ENCODE results near the gene UQCRFS1.

UQCRFS1 gene

DNA sequence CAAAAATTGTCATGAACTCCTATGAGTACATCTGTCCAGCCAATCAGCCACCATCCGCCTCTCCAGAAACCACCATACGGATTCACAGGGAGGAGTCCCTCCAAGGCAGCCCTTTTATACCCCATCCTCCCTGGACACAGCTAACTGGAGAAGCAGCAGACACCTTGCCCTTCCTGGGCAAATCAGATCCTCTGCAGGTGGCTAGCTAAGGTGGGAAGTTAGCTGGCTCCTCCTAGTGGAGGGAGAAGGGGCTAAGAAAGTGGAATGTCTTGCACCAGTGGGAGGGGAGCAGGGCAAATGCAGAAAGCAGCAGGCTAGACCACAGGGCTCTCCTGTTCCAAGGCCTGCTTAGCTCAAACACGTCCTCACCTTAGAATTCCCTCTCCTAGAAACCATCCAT is 46.2 kb upstream of the UQCRFS1 start:
- WGBS (ENCODE audit: extremely low coverage, insufficient coverage, insufficient read length) = no CpG with 5 or more reads among the region's 3 CpGs
- Histone ChIP-seq H2BK120ac (ENCODE audit: insufficient read depth, low read length, poor library complexity) (no peak overlapping the region), H3K79me2 (ENCODE audit: control insufficient read depth, insufficient read depth, low read length, poor library complexity) (no peaks in the 10 kb centered on the region), H2BK5ac (ENCODE audit: low read depth, low read length, poor library complexity) (no peak overlapping the region), H3K4me1 (ENCODE audit: control insufficient read depth in 1 of 2, insufficient read depth in 2 of 2, low read length in 2 of 2) (no peaks in the 10 kb centered on the region), H3K4ac (ENCODE audit: low read depth, low read length) (no peak overlapping the region), H3K79me1 (ENCODE audit: low read length) (no peaks in the 10 kb centered on the region), H2AK5ac (ENCODE audit: low read length) (no peak overlapping the region), H2AFZ (ENCODE audit: insufficient read depth, low read length, poor library complexity) (no peak overlapping the region), H3K9me3 (ENCODE audit: insufficient read depth, low read depth, low read length) (peaks cover 2% of the 10 kb centered on the region), H3K27ac (ENCODE audit: low read depth, low read length) (no peak overlapping the region), H2BK12ac (ENCODE audit: low read length) (no peak overlapping the region), H3K27me3 (ENCODE audit: insufficient read depth, low read length) (no peaks in the 10 kb centered on the region), H4K8ac (ENCODE audit: low read depth, low read length) (no peak overlapping the region), H4K12ac (ENCODE audit: low read depth, low read length) (no peak overlapping the region), H4K91ac (ENCODE audit: low read depth, low read length) (no peak overlapping the region), H3K14ac (ENCODE audit: low read length) (no peak overlapping the region), H3K18ac (ENCODE audit: low read length) (no peak overlapping the region), H3K4me3 (ENCODE audit: low read depth, low read length) (no peak overlapping the region), H3K4me2 (ENCODE audit: low read length) (no peak overlapping the region), H3K36me3 (ENCODE audit: control insufficient read depth in 1 of 2, insufficient read depth in 2 of 2, low read length in 2 of 2) (no peaks in the 10 kb centered on the region), H3K9ac (ENCODE audit: low read length) (no peak overlapping the region), H3K23ac (ENCODE audit: low read length) (no peak overlapping the region)
- peak in 1 of 2 donors; percentile 45 for DNase-seq

DNA sequence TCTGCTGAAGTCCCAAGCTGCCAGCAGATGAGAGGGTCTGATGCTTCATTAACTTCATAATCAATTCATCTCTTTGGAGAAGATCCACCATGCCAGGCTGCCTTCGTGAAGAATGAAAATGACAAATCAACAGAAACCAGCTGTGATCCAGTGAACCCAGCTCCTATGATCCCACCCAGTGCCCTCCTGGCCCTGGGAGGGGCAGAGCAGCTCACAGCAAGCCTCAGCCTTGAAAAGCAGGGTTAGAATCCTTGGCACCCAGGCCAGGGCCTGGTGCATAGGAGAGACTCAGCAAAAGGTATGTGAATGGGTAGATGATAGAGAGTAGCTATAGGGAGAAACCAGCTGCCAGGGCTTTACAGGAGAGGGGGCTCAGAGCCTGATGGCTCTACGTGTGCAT is 43.6 kb upstream of the UQCRFS1 start:
- no peak overlapping the region for H3K18ac ChIP-seq (ENCODE audit: low read length)
- DNase-seq = no peak
- H3K4me1 ChIP-seq (ENCODE audit: control insufficient read depth in 1 of 2, insufficient read depth in 2 of 2, low read length in 2 of 2) = no peaks in the 10 kb centered on the region
- peaks cover 2% of the 10 kb centered on the region for H3K9me3 ChIP-seq (ENCODE audit: insufficient read depth, low read depth, low read length)
- no peak overlapping the region for H3K4me2 ChIP-seq (ENCODE audit: low read length)
- H3K23ac ChIP-seq (ENCODE audit: low read length) = no peak overlapping the region
- no peaks in the 10 kb centered on the region for H3K27me3 ChIP-seq (ENCODE audit: insufficient read depth, low read length)
- no peak overlapping the region for H4K8ac ChIP-seq (ENCODE audit: low read depth, low read length)
- H3K36me3 ChIP-seq (ENCODE audit: control insufficient read depth in 1 of 2, insufficient read depth in 2 of 2, low read length in 2 of 2) = no peaks in the 10 kb centered on the region
- no peaks in the 10 kb centered on the region for H3K79me2 ChIP-seq (ENCODE audit: control insufficient read depth, insufficient read depth, low read length, poor library complexity)
- no peak overlapping the region for H2AFZ ChIP-seq (ENCODE audit: insufficient read depth, low read length, poor library complexity)
- H3K4ac ChIP-seq (ENCODE audit: low read depth, low read length) = no peak overlapping the region
- H3K14ac ChIP-seq (ENCODE audit: low read length) = no peak overlapping the region
- no peak overlapping the region for H3K9ac ChIP-seq (ENCODE audit: low read length)
- H3K4me3 ChIP-seq (ENCODE audit: low read depth, low read length) = no peak overlapping the region
- H2BK12ac ChIP-seq (ENCODE audit: low read length) = no peak overlapping the region
- H2BK120ac ChIP-seq (ENCODE audit: insufficient read depth, low read length, poor library complexity) = no peak overlapping the region
- no peak overlapping the region for H2AK5ac ChIP-seq (ENCODE audit: low read length)
- no peaks in the 10 kb centered on the region for H3K79me1 ChIP-seq (ENCODE audit: low read length)
- H4K91ac ChIP-seq (ENCODE audit: low read depth, low read length) = no peak overlapping the region
- H3K27ac ChIP-seq (ENCODE audit: low read depth, low read length) = no peak overlapping the region
- H4K12ac ChIP-seq (ENCODE audit: low read depth, low read length) = no peak overlapping the region
- WGBS (ENCODE audit: extremely low coverage, insufficient coverage, insufficient read length) = no CpG with 5 or more reads among the region's 2 CpGs
- no peak overlapping the region for H2BK5ac ChIP-seq (ENCODE audit: low read depth, low read length, poor library complexity)

DNA sequence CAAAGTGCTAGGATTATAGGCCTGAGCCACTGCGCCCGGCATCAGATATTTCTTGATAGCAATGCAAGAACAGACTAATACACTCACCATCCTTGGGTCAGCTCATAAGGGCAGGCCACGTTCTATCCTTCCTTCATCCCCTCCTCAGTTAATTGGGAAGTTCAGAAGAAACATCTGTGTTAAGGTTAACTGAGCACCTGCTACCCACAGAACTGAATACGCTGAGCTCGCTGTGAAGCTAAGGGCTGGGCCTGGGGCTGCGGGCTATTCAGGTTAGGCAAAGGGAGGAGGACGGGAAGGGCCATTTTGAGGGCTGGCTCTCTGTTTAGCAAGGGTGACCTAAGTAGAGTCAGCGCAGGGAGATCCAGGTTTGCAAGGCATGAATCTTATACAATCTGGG is 43.0 kb upstream of the UQCRFS1 start:
- Histone ChIP-seq H3K18ac (ENCODE audit: low read length) (no peak overlapping the region), H3K4ac (ENCODE audit: low read depth, low read length) (no peak overlapping the region), H4K91ac (ENCODE audit: low read depth, low read length) (no peak overlapping the region), H3K23ac (ENCODE audit: low read length) (no peak overlapping the region), H3K14ac (ENCODE audit: low read length) (no peak overlapping the region), H3K9me3 (ENCODE audit: insufficient read depth, low read depth, low read length) (peaks cover 2% of the 10 kb centered on the region), H3K36me3 (ENCODE audit: control insufficient read depth in 1 of 2, insufficient read depth in 2 of 2, low read length in 2 of 2) (no peaks in the 10 kb centered on the region), H4K8ac (ENCODE audit: low read depth, low read length) (no peak overlapping the region), H2BK12ac (ENCODE audit: low read length) (no peak overlapping the region), H3K27ac (ENCODE audit: low read depth, low read length) (no peak overlapping the region), H2AK5ac (ENCODE audit: low read length) (no peak overlapping the region), H3K79me2 (ENCODE audit: control insufficient read depth, insufficient read depth, low read length, poor library complexity) (no peaks in the 10 kb centered on the region), H3K27me3 (ENCODE audit: insufficient read depth, low read length) (no peaks in the 10 kb centered on the region), H3K9ac (ENCODE audit: low read length) (no peak overlapping the region), H3K4me3 (ENCODE audit: low read depth, low read length) (no peak overlapping the region), H2BK5ac (ENCODE audit: low read depth, low read length, poor library complexity) (no peak overlapping the region), H4K12ac (ENCODE audit: low read depth, low read length) (no peak overlapping the region), H2BK120ac (ENCODE audit: insufficient read depth, low read length, poor library complexity) (no peak overlapping the region), H2AFZ (ENCODE audit: insufficient read depth, low read length, poor library complexity) (no peak overlapping the region), H3K4me1 (ENCODE audit: control insufficient read depth in 1 of 2, insufficient read depth in 2 of 2, low read length in 2 of 2) (no peaks in the 10 kb centered on the region), H3K4me2 (ENCODE audit: low read length) (no peak overlapping the region), H3K79me1 (ENCODE audit: low read length) (no peaks in the 10 kb centered on the region)
- DNase-seq = peak; percentile 47 to 51
- WGBS (ENCODE audit: extremely low coverage, insufficient coverage, insufficient read length) = no CpG with 5 or more reads among the region's 8 CpGs

DNA sequence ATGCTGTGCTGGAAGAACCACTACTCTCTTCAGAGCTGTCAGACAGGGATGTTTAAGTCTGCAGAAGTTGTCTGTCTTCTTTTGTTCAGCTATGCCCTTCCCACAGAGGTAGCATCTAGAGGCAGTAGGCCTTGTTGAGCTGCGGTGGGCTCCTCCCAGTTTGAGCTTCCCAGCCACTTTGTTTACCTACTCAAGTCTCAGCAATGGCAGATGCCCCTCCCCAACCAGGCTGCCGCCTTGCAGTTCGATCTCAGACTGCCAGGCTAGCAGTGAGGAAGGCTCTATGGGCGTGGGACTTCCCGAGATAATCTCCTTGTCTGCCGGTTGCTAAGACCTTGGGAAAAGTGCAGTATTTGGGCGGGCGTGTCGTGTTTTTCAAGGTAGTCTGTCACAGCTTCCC is 42.1 kb upstream of the UQCRFS1 start:
- no peaks in the 10 kb centered on the region for H3K79me1 ChIP-seq (ENCODE audit: low read length)
- no peak for DNase-seq
- H2AK5ac ChIP-seq (ENCODE audit: low read length) = no peak overlapping the region
- no peak overlapping the region for H3K14ac ChIP-seq (ENCODE audit: low read length)
- no peak overlapping the region for H3K23ac ChIP-seq (ENCODE audit: low read length)
- H2BK12ac ChIP-seq (ENCODE audit: low read length) = no peak overlapping the region
- WGBS (ENCODE audit: extremely low coverage, insufficient coverage, insufficient read length) = no CpG with 5 or more reads among the region's 9 CpGs
- no peak overlapping the region for H3K4me2 ChIP-seq (ENCODE audit: low read length)
- H2BK5ac ChIP-seq (ENCODE audit: low read depth, low read length, poor library complexity) = no peak overlapping the region
- no peaks in the 10 kb centered on the region for H3K4me1 ChIP-seq (ENCODE audit: control insufficient read depth in 1 of 2, insufficient read depth in 2 of 2, low read length in 2 of 2)
- H2AFZ ChIP-seq (ENCODE audit: insufficient read depth, low read length, poor library complexity) = no peak overlapping the region
- no peaks in the 10 kb centered on the region for H3K27me3 ChIP-seq (ENCODE audit: insufficient read depth, low read length)
- H4K12ac ChIP-seq (ENCODE audit: low read depth, low read length) = no peak overlapping the region
- H3K9ac ChIP-seq (ENCODE audit: low read length) = no peak overlapping the region
- H3K4me3 ChIP-seq (ENCODE audit: low read depth, low read length) = peak overlapping the region; percentile 59
- H3K79me2 ChIP-seq (ENCODE audit: control insufficient read depth, insufficient read depth, low read length, poor library complexity) = no peaks in the 10 kb centered on the region
- H3K27ac ChIP-seq (ENCODE audit: low read depth, low read length) = no peak overlapping the region
- H3K9me3 ChIP-seq (ENCODE audit: insufficient read depth, low read depth, low read length) = no peaks in the 10 kb centered on the region
- H4K8ac ChIP-seq (ENCODE audit: low read depth, low read length) = no peak overlapping the region
- no peaks in the 10 kb centered on the region for H3K36me3 ChIP-seq (ENCODE audit: control insufficient read depth in 1 of 2, insufficient read depth in 2 of 2, low read length in 2 of 2)
- H2BK120ac ChIP-seq (ENCODE audit: insufficient read depth, low read length, poor library complexity) = no peak overlapping the region
- no peak overlapping the region for H4K91ac ChIP-seq (ENCODE audit: low read depth, low read length)
- H3K4ac ChIP-seq (ENCODE audit: low read depth, low read length) = no peak overlapping the region
- no peak overlapping the region for H3K18ac ChIP-seq (ENCODE audit: low read length)

All from trophoblast cell (in vitro differentiated cells and primary cell).